ENCODE data around the gene TMEM132C.
"Not testable (repeated sequence)": the region's sequence is repeated elsewhere in the genome, so short reads cannot be mapped to it uniquely, and the experiment has no call there.

Gene TMEM132C

DNA sequence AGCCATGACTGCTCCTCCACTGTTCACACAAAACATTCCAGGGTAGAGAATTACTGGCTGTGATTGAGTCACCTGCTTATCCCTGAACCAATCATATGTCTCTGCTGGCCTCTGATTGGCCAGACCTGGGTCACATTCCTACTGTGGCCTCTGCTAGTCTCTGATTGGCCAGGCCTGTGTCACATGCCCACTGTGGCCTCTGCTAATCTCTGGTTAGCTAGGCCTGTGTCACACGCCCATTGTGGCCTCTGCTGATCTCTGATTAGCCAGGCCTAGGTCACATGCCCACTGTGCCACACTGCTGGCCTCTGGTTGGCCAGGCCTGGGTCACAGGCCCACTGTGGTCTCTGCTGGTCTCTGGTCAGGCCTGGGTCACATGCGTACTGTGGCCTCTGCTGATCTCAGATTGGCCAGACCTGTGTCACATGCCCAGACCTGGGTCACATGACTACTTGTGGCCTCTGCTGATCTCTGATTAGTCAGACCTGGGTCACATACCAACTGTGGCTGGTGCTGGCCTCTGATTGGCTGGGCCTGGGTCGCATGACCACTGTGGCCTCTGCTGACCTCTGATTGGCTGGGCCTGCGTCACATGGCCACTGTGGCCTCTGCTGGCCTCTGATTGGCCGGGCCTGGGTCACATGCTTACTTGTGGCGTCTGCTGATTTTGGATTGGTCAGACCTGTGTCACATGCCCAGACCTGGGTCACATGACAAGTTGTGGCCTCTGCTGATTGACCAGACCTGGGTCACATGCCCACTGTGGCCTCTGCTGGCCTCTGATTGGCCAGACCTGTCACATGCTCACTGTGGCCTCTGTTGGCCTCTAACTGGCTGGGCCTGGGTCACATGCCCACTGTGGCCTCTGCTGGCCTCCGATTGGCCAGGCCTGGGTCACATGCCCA is 305.2 kb downstream of the TMEM132C start:
- DNase-seq: no peak

DNA sequence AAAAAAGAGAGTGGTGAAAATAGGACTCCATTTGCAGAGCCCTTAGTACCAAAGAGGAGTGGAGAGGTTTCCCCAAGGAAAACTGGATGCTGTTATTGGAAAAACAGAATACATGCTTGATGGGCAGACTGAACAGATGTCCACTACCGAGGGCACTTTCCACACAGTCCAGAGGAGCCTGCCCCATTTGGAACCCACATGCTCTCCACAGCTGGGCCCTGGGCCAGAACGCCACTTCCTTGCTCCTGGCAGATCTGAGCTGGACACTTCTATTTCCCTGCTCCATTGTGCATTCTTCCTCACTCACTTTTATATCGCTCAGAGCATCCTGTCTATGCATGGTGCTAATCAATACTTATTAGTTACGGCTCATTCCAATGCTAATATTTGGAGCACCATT is 306.9 kb downstream of the TMEM132C start:
- no peak for DNase-seq

GRCh38 chr12:128578045-128578444 is 311.1 kb downstream of the TMEM132C start:
- no peak for DNase-seq

- DNase-seq: no peak
Measured at GRCh38 chr12:128581321-128581761, 314.4 kb downstream of the TMEM132C start.

GRCh38 chr12:128583453-128583852 is 316.5 kb downstream of the TMEM132C start:
- no peak for DNase-seq

DNA sequence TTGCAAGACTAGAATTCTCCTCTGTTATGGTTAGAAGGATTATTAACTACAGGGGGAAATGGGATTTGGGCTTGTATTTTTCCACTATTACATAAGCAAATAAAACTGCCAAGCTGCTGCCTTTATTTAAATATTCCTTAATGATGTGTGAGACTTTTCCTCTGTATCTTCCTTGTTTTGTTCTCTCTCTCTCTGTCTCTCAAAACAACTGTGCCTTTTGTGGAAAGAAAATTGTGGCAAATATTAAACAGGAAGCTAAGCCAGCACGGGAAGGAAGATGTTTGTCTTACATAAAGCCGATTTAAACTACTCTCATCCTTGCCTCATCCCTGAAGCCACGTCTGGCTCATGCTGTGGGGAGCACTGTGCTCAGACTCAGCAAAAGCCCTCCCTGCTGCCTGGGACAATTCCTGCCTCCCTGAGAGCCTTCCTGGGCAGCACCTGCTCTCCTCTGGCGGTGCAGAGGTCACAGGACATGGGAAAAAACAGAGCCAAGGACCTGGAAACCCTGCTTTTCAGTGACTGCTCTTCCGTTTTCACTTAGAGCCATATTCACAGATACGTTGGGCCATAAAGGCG is 319.6 kb downstream of the TMEM132C start:
- no peak for DNase-seq

- DNase-seq: no peak
Measured at GRCh38 chr12:128587918-128588317, 320.9 kb downstream of the TMEM132C start.

- DNase-seq: no peak
Measured at GRCh38 chr12:128592220-128592744, 325.3 kb downstream of the TMEM132C start.

DNA sequence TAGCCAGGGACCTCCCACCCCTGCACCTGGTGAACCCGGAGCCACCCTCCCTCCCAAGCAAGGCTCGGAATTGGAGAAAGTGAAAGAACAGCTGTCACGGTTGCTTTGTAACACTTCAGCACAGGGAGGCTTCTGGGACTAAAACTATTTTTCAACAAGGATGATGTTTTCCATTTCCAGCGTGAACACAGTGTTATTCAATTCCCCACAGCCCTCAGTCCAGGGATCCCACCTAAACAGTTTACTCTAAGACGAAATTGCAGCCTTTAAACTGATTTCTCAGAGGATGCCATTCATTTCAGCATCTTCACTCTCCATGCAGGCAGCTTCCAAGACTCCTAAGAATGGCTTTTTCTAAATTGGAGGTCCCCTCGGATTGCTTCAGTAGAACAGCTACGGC is 327.6 kb downstream of the TMEM132C start:
- DNase-seq: no peak

- DNase-seq: no peak
Measured at GRCh38 chr12:128595609-128596008, 328.6 kb downstream of the TMEM132C start.

DNA sequence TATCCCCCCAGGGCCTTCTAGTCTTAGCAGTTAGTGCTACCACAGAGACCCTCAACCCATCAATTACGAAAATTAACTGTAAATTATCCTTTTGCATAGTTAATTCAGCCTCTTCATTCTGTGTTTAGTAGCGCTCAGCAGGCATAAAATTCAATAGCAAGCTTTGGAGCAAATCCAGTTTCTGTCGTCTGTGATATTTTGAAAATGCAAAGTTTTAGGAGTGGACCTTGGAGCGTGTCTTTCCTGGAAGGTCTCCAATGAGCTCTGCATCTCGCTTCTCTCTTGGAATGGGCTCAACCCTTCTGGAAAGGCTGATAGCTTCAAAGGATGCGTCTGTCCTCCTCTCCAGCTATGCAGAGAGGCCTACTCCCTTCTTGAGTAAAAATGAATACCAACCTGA is 333.9 kb downstream of the TMEM132C start:
- DNase-seq: no peak

GRCh38 chr12:128603573-128604115 is 336.7 kb downstream of the TMEM132C start:
- no peak for DNase-seq

GRCh38 chr12:128604219-128604618 is 337.2 kb downstream of the TMEM132C start:
- DNase-seq: not testable (repeated sequence)

- DNase-seq: no peak
Measured at GRCh38 chr12:128606051-128606450, 339.1 kb downstream of the TMEM132C start.

DNA sequence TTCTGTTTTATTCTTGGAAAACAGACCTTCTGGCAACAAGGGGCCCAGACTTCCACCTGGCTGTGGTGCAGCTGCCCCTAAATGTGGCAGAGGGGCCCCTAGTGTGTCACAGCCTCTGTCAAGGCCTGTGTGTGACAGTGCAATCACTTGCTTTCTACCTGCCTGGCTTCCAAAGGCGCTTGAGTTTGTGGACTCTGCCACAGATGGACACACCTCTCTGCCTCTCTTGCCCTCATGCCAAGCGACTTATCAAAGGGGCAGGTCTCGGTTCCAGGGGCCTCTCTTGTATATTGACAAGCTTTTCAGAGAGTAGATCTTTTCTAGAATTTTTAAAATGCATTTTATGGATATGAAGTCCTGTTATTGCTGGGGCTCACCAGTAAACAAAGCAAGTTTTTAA is 339.6 kb downstream of the TMEM132C start:
- no peak for DNase-seq

DNA sequence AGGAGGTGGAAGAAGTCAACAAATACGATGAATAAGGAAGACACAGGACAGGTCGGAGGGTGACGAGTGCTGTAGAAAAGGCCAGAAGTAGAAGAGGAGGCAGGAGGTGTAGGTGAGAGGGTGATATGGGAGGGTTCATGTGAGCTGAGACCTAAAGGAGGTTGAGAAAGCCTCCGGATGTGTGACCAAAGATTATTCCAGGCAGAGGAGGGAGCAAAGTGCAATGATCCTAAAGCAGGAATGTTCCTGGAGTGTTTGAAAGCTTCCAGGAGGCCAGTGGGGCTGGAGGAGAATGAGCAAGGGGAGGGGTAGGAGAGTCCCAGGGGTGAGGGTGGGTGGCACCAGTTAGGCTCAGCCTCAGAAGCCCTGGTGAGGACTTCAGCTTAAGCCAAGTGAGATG is 340.0 kb downstream of the TMEM132C start:
- no peak for DNase-seq

- no peak for DNase-seq
Measured at GRCh38 chr12:128607641-128608040, 340.7 kb downstream of the TMEM132C start.

GRCh38 chr12:128609861-128610260 is 342.9 kb downstream of the TMEM132C start:
- no peak for DNase-seq

DNA sequence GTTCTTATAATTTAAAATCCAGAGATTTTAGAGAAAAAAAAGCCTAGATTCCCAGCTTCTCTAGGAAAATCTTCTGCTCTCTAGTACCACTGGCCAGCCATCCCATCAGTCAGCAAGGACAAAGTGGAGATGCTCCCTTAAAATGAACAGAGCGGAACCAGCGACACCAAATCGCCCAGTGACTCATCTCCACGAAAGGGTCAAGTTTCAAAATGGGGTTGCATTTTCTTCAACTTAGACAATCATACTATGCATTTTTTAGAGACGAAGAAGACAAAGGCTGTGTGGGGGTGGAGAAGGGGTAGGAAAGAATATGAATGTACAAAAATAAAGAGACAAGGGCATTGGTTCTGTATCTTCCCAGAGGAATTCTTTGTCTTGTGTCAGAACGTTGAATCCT is 344.8 kb downstream of the TMEM132C start:
- DNase-seq: no peak

DNA sequence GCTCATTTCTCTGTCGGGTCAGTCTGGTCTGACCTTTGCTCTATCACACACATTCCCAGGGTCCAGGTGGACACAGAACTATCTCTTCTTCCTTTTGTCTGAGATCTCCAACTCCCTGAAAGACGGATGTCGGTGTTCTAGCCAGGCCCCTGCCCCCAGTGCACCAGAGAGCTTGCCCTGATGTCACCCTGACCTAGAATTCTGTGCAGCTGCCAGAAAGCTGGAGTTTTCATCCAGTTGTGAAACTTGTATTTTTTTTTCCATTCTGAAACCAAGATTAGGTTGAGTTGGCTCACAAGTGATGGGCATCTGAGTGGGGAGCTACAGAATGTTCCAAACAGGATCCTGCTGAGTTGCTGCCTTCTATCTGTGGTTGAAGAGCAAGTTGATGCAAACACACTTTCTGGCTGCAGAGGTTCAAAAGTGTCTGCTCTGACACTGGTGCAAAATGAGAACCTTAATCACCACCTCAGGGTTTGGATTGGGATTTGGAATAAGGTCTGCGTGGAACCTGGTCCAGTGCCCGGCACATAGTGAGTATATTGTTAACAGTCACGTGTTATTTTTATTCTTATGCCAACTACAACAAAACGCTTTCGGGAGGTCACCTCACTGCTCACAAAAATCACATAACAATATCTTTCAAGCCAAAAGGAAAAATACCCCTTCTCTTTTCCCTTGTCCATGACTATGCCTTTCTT is 345.3 kb downstream of the TMEM132C start:
- DNase-seq: no peak

GRCh38 chr12:128613837-128614590 is 347.0 kb downstream of the TMEM132C start:
- no peak for DNase-seq

GRCh38 chr12:128617304-128617833 is 350.4 kb downstream of the TMEM132C start:
- DNase-seq: no peak

Data from CD4-positive, alpha-beta T cell treated with Interferon alpha-2 for 1 hour (primary cell).